Activated CD4-positive, alpha-beta T cell treated with anti-CD3 and anti-CD28 coated beads for 36 hours (primary cell): Measurements from ENCODE around the gene RPL3. TPM values are rescaled to one million over a fixed set of nuclear protein-coding genes. Genes with fewer than 3 reads are reported as not detected.

Experiments
- ATAC-seq: fragments of 200-7000 bp; cut with Tn5 transposase; one replicate; pipeline ENCODE4 v1.10.0; 2021; ENCODE audit warnings: mild to moderate bottlenecking, moderate library complexity
- CTCF ChIA-PET: fragments of 350-600 bp; sonication (Branson Sonifier 250); formaldehyde crosslinking; loops from one replicate; lab custom pipeline; 2021; ENCODE audit warnings: antibody characterized with exemption; lab: Charles Lee
- POLR2A ChIA-PET: fragments of 350-600 bp; sonication (Branson Sonifier 250); formaldehyde crosslinking; loops from one replicate; lab custom pipeline; 2021; ENCODE audit warnings: antibody characterized with exemption, inconsistent platforms; lab: Charles Lee
- DNase-seq: peaks from one replicate; pipeline ENCODE4 v3.0.0-alpha.2; 2020
- H3K27ac Mint-ChIP-seq: one replicate; pipeline ENCODE4 v1.8.0; 2021; ENCODE audit warnings: mixed read lengths
- H3K27me3 Mint-ChIP-seq: one replicate; pipeline ENCODE4 v1.8.0; 2021; ENCODE audit warnings: mixed read lengths
- H3K36me3 Mint-ChIP-seq: one replicate; pipeline ENCODE4 v1.8.0; 2021; ENCODE audit warnings: low read depth, mixed read lengths
- H3K4me1 Mint-ChIP-seq: one replicate; pipeline ENCODE4 v1.8.0; 2021; ENCODE audit warnings: mixed read lengths
- H3K4me3 Mint-ChIP-seq: one replicate; pipeline ENCODE4 v1.8.0; 2021; ENCODE audit warnings: mild to moderate bottlenecking, moderate library complexity, mixed read lengths
- H3K9me3 Mint-ChIP-seq: one replicate; pipeline ENCODE4 v1.8.0; 2021; ENCODE audit warnings: low read depth, mixed read lengths
- intact Hi-C, 2 experiments: fragments of 100-400 bp; cut with DNase I in 1 of 2; cut with micrococcal nuclease in 1 of 2; formaldehyde crosslinking; loops; one replicate each; pipeline versions ENCODE4 v1.14.2 to v1.15.1; 2022 to 2024; cut with DNase I, micrococcal nuclease
- total RNA-seq, 2 experiments: library from RNA; stranded (reverse); gene quantifications; one replicate each; pipeline ENCODE4 v1.2.3, GENCODE V29; 2021

The RPL3 gene
- total RNA-seq, 2 experiments from 2014 or later, result 2,519 to 3,155 TPM

DNA sequence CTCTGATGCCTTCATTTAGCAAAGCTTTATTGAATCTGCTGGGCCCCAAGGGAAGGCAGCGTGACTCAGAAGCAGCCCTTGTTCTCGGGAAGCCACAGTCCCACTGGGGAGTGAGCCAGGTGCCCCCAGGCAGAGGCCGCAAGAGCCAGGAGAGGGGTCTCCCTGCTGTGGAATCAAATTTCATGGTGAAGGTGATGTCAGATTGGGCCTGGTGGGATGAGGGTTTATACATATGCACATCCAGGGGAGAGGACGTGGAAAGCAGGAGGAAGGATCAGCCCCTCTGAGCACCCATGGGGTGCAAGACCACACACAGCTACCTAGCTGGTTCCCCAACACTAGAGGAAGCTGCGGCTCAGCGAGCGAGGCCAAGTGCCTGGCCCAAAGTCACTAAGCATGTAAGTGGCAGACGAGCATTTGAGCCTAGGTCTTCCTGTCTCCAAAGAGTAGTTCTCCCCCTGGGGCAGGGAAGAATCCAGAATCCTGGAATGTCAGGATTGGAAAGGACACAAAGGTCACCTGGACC is 32.3 kb upstream of the RPL3 start:
- no peak for DNase-seq
- Mint-ChIP-seq H3K27ac (no peak overlapping the region), H3K36me3 (no peaks in the 10 kb centered on the region), H3K27me3 (peaks cover 10% of the 10 kb centered on the region), H3K9me3 (no peaks in the 10 kb centered on the region), H3K4me3 (no peak overlapping the region), H3K4me1 (peaks cover 10% of the 10 kb centered on the region)
- ChIA-PET CTCF (interaction anchor here (0.6 to 0.9 kb wide), 2 partner anchors 13 to 203 kb away, joined by 3 read pairs; no protein-coding TSS in a partner anchor), POLR2A (interaction anchor here (0.5 kb wide), 1 partner anchor 670 kb away, joined by 4 read pairs; the partner anchor contains the start of gene TOMM22)
- ATAC-seq, result peak; percentile 34
- intact Hi-C loops, result no loop called here

DNA sequence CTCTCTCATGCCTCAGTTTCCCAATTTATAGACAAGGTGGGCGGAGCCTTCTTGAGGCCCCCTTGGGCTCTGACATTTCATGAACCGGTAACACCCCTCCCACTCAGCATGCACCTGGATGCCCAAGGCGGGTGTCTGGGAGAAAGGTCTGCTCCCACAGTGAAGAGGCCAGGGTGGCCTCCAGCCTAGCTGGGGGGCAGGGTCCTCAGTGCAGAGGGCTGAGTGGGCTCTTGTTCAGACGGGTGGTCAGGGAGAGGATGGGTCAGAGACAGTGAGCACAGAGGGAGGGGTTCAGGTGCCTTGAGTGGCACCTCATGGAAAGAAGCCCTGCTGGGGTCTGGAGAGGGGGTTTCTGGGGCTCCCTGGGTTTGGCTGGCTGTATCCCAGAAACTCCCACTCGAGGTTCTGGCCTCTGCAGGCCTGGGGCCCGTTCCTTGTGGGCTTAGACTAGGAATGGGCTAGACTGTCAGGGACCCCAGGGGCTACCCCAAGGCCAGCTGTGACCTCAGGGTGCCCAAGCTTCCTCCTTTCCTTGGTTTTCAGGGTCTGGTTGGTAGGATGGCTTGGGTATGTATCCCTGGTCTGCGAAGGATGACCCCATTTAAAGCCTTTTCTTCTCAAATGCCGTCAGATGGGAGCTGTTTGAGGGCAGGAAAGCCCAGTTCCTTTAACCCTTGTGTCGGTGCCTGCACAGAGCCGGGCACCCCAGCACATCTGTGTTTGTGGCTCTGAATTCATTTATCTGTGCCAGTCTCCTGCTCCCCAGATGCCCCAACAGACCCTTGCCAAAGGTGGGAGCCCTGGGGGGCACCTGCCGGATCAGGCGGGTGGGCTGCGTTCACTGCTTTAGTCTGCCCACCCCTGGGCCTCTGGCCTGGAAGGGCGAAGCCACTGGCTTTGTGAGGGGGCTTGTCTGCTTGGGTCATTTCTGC is 31.6 kb upstream of the RPL3 start:
- ChIA-PET CTCF (interaction anchor here (0.7 kb wide), 1 partner anchor 48 kb away, joined by 4 read pairs; no protein-coding TSS in a partner anchor), POLR2A (interaction anchor here (0.5 kb wide), 1 partner anchor 669 kb away, joined by 4 read pairs; the partner anchor contains the start of gene TOMM22)
- intact Hi-C loops, result no loop called here
- Mint-ChIP-seq H3K4me1 (peaks cover 10% of the 10 kb centered on the region), H3K9me3 (no peaks in the 10 kb centered on the region), H3K36me3 (no peaks in the 10 kb centered on the region), H3K27ac (no peak overlapping the region), H3K27me3 (peaks cover 10% of the 10 kb centered on the region), H3K4me3 (peak overlapping the region; percentile 53)
- DNase-seq, result no peak
- ATAC-seq, result no peak

DNA sequence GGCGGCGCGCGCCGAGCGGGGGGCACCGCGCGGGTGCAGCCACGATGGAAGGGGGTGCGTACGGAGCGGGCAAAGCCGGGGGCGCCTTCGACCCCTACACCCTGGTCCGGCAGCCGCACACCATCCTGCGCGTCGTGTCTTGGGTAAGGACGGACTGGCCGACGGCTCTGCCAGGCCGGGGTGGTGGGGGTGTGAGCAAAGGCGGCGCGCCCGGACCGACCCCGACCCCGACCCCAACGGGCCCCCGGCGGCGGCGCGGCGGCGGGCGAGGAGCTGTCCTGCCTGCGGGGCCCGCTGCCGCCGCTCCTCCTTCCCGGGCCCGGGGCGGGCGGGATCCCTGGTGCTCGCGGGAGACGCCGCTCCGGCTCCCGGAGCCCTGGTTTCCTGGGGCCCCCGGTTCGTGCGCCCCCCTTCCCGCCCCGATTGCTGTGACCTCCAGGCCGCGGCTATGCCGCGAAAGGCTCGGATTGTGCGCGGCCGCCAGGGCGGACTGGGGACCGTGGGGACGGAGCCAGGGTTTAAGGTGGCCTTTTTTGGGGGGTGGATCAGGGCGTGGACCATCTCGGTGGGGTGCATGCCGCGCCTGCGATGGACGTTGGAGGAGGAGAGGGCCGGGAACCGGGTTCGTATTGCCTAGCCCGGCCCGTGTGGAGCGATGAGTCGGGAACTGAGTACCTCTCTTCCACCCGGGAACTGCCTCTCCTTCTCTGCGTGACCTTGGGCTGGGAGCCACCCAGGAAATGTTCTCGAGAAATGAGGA is 30.7 kb upstream of the RPL3 start, which contains the start of gene SYNGR1:
Gene SYNGR1 (plus strand): TSS at position 25 of the 760 bp plus-strand sequence. CDS start 20 bp downstream, at position 45.
- H3K27ac Mint-ChIP-seq, result peak within 1 kb of the TSS; percentile 37
- no peaks in the 10 kb centered on the region for H3K36me3 Mint-ChIP-seq
- intact Hi-C loops, result no loop called here
- ATAC-seq (peak; percentile 53), DNase-seq (peak; percentile 14)
- peaks cover 10% of the 10 kb centered on the region for H3K27me3 Mint-ChIP-seq
- ChIA-PET POLR2A (interaction anchor here (1.3 kb wide), 1 partner anchor 30 kb away, joined by 8 read pairs; the partner anchor contains the start of gene RPL3), CTCF (interaction anchor here (1.0 to 1.2 kb wide), 3 partner anchors 33 to 86 kb away, joined by 3 read pairs; no protein-coding TSS in a partner anchor)
- peak within 1 kb of the TSS; percentile 70 for H3K4me3 Mint-ChIP-seq
- H3K9me3 Mint-ChIP-seq, result no peaks in the 10 kb centered on the region
- peaks cover 10% of the 10 kb centered on the region for H3K4me1 Mint-ChIP-seq

DNA sequence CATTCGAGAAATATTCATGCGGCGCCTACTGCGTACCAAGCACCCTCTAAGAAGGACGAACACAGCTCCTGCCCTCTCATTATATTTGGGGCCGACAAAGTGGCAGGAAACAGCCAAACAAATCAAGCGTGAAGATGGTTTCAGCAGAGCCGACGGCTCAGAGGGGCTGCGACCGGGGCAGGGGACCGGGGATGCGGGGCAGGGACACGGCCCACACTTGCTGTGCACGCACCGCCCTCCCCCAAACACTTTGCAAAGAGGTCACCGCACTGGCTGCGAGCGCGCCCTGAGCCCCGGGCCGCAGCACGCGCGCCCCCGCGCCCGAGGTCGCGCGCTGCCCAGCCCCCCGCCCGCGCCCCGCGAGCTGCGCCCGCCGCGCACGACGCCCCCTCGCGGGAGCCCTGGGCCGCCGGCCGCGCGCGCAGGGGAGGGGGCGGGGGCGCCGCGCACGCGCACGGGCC is 30.1 kb upstream of the RPL3 start:
- H3K9me3 Mint-ChIP-seq, result no peaks in the 10 kb centered on the region
- ATAC-seq (peak; percentile 33), DNase-seq (peak; percentile 36)
- peaks cover 10% of the 10 kb centered on the region for H3K4me1 Mint-ChIP-seq
- peaks cover 10% of the 10 kb centered on the region for H3K27me3 Mint-ChIP-seq
- H3K4me3 Mint-ChIP-seq, result peak overlapping the region; percentile 70
- POLR2A ChIA-PET, result interaction anchor here (1.3 kb wide), 1 partner anchor 30 kb away, joined by 8 read pairs; the partner anchor contains the start of gene RPL3
- CTCF ChIA-PET, result interaction anchor here (0.6 to 1.2 kb wide), 5 partner anchors 18 to 497 kb away, joined by 3 to 4 read pairs (median 3); no protein-coding TSS in a partner anchor
- intact Hi-C loops, result no loop called here
- H3K27ac Mint-ChIP-seq, result no peak overlapping the region
- no peaks in the 10 kb centered on the region for H3K36me3 Mint-ChIP-seq

DNA sequence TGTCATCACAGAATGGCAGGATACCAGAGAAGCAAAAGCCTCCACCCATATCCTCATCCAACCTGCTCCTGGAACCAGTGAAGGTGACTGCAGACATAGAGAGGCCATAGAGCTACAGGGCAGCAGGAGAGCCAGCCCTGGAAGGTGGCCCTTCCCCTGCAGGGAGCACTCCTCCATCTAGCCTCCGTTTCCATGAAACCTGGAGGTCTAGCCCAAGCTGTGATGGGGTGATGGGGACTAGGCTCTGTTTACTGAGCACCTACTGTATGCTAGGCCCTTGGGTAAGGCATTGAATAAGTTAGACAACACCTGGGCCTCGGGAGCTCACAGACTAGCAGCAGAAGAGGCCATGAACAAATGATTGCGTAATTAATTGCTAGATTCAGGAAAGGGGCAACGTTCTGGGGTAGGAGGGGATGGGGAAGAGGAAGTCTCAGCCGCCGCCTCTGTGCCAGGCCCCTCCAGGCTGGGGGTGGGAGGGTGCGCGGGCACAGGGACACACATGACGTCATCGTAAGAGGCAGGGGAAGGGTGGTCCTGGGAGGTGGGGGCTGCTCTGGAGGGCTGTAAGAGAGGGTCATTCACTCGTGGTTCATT is 29.6 kb upstream of the RPL3 start:
- POLR2A ChIA-PET, result interaction anchor here (1.3 kb wide), 1 partner anchor 29 kb away, joined by 8 read pairs; the partner anchor contains the start of gene RPL3
- ATAC-seq (peak; percentile 16), DNase-seq (no peak)
- CTCF ChIA-PET, result interaction anchor here (0.5 to 1.0 kb wide), 5 partner anchors 17 to 497 kb away, joined by 3 to 4 read pairs (median 3); no protein-coding TSS in a partner anchor
- Mint-ChIP-seq H3K27ac (peak overlapping the region; percentile 37), H3K36me3 (no peaks in the 10 kb centered on the region), H3K27me3 (peaks cover 10% of the 10 kb centered on the region), H3K4me1 (peaks cover 10% of the 10 kb centered on the region), H3K4me3 (peak overlapping the region; percentile 70), H3K9me3 (no peaks in the 10 kb centered on the region)
- intact Hi-C loops, result no loop called here

DNA sequence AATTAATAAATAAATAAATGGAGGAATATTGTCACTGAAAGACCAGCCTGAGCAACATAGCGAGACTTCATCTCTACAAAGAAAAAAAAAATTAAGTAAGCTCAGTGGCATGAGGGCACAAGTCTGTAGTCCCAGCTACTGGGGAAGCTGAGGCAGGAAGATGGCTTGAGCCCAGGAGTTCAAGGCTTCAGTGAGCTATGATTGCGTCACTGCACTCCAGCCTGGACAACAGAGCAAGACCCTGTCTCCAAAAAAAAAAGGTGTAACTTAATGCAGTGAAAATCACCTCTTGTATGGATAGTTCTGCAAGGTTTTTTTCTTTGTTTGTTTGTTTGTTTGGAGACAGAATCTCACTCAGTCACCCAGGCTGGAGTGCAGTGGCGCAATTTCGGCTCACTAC is 25.8 kb upstream of the RPL3 start:
- no peaks in the 10 kb centered on the region for H3K9me3 Mint-ChIP-seq
- no peak for DNase-seq
- H3K36me3 Mint-ChIP-seq, result no peaks in the 10 kb centered on the region
- intact Hi-C loops, result no loop called here
- peaks cover 8% of the 10 kb centered on the region for H3K4me1 Mint-ChIP-seq
- H3K27me3 Mint-ChIP-seq, result peaks cover 8% of the 10 kb centered on the region
- no peak overlapping the region for H3K27ac Mint-ChIP-seq
- no peak for ATAC-seq
- CTCF ChIA-PET, result interaction anchor here (1.8 kb wide), 1 partner anchor 11 kb away, joined by 4 read pairs; no protein-coding TSS in a partner anchor
- no peak overlapping the region for H3K4me3 Mint-ChIP-seq
- POLR2A ChIA-PET, result no interaction called here

DNA sequence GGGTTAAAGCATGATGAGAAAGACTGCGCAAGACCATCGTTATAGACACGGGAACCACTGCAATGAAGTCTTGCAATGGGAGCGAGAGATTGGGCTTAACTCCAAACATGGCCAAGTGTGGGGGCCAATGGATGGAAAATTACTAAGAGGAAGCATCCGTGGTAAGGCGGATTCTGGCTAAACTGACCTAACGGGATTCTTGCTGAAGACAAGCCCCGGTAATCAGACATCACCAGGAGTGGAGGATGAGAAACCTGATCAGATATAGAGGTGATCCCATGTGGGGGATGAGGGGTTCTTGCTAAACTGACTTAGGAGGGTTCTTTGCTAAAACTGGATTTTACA is 24.6 kb upstream of the RPL3 start:
- ChIA-PET CTCF (interaction anchor here (0.6 to 1.5 kb wide), 10 partner anchors 9 to 1286 kb away, joined by 3 to 16 read pairs (median 3); no protein-coding TSS in a partner anchor), POLR2A (interaction anchor here (1.0 kb wide), 1 partner anchor 24 kb away, joined by 4 read pairs; the partner anchor contains the start of gene RPL3)
- Mint-ChIP-seq H3K27me3 (peaks cover 3% of the 10 kb centered on the region), H3K4me1 (peaks cover 4% of the 10 kb centered on the region), H3K9me3 (no peaks in the 10 kb centered on the region), H3K36me3 (no peaks in the 10 kb centered on the region), H3K27ac (no peak overlapping the region), H3K4me3 (no peak overlapping the region)
- DNase-seq (no peak), ATAC-seq (no peak)
- intact Hi-C loops, result no loop called here

DNA sequence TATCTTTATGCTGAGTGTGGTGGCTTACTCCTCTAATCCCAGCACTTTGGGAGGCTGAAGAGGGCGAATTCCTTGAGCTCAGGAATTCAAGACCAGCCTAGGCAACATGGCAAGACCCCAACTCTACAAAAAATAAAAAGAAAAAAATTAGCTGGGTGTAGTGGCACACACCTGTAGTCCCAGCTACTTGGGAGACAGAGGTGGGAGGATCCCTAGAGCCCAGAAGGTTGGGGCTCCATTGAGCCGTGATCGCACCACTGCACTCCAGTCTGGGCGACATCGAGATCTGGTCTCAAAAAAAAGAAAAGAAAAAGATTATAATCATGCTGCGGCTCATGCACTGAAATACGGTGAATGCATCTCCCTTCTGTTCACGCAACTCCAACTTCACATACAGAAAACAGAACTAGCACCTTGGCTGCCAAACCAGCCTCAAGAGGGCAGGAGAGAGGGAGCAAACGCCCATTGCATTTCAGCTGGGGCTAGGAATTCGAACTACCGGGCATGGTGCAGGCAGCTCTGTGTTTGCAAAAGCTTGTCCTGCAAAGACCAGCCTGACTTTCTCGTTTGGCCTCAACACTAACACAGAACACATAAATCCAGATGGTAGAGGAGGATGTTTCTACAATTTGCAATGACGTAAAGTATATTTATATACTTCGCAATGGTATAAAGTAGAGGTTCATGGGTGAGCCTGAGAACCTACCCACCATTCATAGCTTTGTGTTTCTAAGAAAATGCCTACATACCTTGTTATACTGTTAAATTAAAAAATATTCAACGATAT is 24.0 kb upstream of the RPL3 start:
- ATAC-seq, result peak; percentile 87
- ChIA-PET POLR2A (interaction anchor here (0.7 to 1.0 kb wide), 2 partner anchors 24 to 185 kb away, joined by 3 to 4 read pairs; partner anchors contain the start of gene RPL3), CTCF (interaction anchor here (0.6 to 1.5 kb wide), 11 partner anchors 8 to 1286 kb away, joined by 3 to 16 read pairs (median 3); no protein-coding TSS in a partner anchor)

DNA sequence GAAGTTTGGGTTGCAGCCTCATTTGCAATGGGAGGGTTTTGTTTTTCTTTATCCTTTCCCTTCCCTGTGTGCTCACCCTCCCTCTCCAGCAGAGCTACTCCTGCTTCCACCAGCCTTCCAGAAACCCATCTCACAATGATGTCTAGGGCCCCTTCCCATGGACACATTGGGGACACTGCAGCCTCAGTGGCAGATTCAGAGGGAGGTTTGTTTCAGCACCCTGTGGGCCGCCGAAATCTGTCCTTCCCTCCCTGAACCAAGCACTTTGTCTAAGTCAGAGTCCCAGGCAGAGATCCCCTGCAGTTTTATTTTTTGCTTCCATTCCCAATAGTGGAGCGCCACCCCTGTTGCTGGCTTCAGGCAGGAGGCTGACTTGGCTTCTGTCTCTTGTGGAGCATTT is 21.8 kb upstream of the RPL3 start:
- intact Hi-C loops, result no loop called here
- Mint-ChIP-seq H3K27me3 (peaks cover 2% of the 10 kb centered on the region), H3K9me3 (no peaks in the 10 kb centered on the region), H3K27ac (no peak overlapping the region), H3K36me3 (no peaks in the 10 kb centered on the region), H3K4me1 (peaks cover 4% of the 10 kb centered on the region), H3K4me3 (no peak overlapping the region)
- POLR2A ChIA-PET, result no interaction called here
- CTCF ChIA-PET, result interaction anchor here (0.8 kb wide), 1 partner anchor 189 kb away, joined by 3 read pairs; no protein-coding TSS in a partner anchor
- ATAC-seq, result no peak
- no peak for DNase-seq

More for the DNA sequence above, 24.0 kb upstream of the RPL3 start:
- Mint-ChIP-seq H3K4me3 (no peak overlapping the region), H3K27me3 (peaks cover 2% of the 10 kb centered on the region), H3K27ac (no peak overlapping the region), H3K9me3 (no peaks in the 10 kb centered on the region), H3K4me1 (peaks cover 4% of the 10 kb centered on the region), H3K36me3 (no peaks in the 10 kb centered on the region)
- DNase-seq, result peak; percentile 71
- intact Hi-C loops, result loop anchor here in 1 of 2 experiments (1.0 kb wide), 1 partner anchor 186 kb away; no protein-coding TSS in a partner anchor
